GM19035 (cell line): Measurements from ENCODE around the gene LRFN5.
"Not testable (repeated sequence)": the region's sequence is repeated elsewhere in the genome, so short reads cannot be mapped to it uniquely, and the experiment has no call there.

ENCODE experiments used
- ATAC-seq: cut with Tn5 transposase; IDR thresholded peaks from one replicate; pipeline ENCODE4 v1.9.1; 2021; ENCODE audit not compliant: unreplicated experiment

LRFN5 gene

GRCh38 chr14:41606532-41607303 is at the start of gene LRFN5:
LRFN5 (plus strand) TSS chr14:41606876.
- no peak for ATAC-seq

- ATAC-seq: no peak
Observed at GRCh38 chr14:41558490-41558889, 48.2 kb upstream of the LRFN5 start.

- not testable (repeated sequence) for ATAC-seq
Observed at GRCh38 chr14:41566864-41567263, 39.8 kb upstream of the LRFN5 start.

GRCh38 chr14:41568979-41569378 is 37.7 kb upstream of the LRFN5 start:
- ATAC-seq: no peak

- ATAC-seq: no peak
Observed at GRCh38 chr14:41570415-41571155, 36.1 kb upstream of the LRFN5 start.

GRCh38 chr14:41586237-41586636 is 20.4 kb upstream of the LRFN5 start:
- ATAC-seq: no peak

GRCh38 chr14:41597647-41598046 is 9.0 kb upstream of the LRFN5 start:
- no peak for ATAC-seq

GRCh38 chr14:41599805-41600385 is 6.8 kb upstream of the LRFN5 start:
- ATAC-seq: not testable (repeated sequence)

- no peak for ATAC-seq
Observed at GRCh38 chr14:41604721-41605531, 1.8 kb upstream of the LRFN5 start.

- no peak for ATAC-seq
Observed at GRCh38 chr14:41605550-41606281, 960 bp upstream of the LRFN5 start.

- no peak for ATAC-seq
Observed at GRCh38 chr14:41606282-41606531, 469 bp upstream of the LRFN5 start.

- ATAC-seq: no peak
Observed at GRCh38 chr14:41607304-41607775, 664 bp downstream of the LRFN5 start.

GRCh38 chr14:41607966-41608663 is 1.4 kb downstream of the LRFN5 start:
- no peak for ATAC-seq

GRCh38 chr14:41608681-41609390 is 2.2 kb downstream of the LRFN5 start:
- no peak for ATAC-seq

GRCh38 chr14:41609704-41610183 is 3.1 kb downstream of the LRFN5 start:
- ATAC-seq: no peak

- ATAC-seq: no peak
Observed at GRCh38 chr14:41615011-41615595, 8.4 kb downstream of the LRFN5 start.

GRCh38 chr14:41623736-41624135 is 17.1 kb downstream of the LRFN5 start:
- no peak for ATAC-seq

- no peak for ATAC-seq
Observed at GRCh38 chr14:41629876-41630275, 23.2 kb downstream of the LRFN5 start.

- no peak for ATAC-seq
Observed at GRCh38 chr14:41634286-41634685, 27.6 kb downstream of the LRFN5 start.
